Activated naive CD4-positive, alpha-beta T cell treated with anti-CD3 and anti-CD28 coated beads, Interleukin-2, amount 50 U/mL, for 16 hours (primary cell): ENCODE measurements around the gene EVA1C.
"Not testable (repeated sequence)": the region's sequence is repeated elsewhere in the genome, so short reads cannot be mapped to it uniquely, and the experiment has no call there.

ENCODE experiments used
- DNase-seq: peaks from one replicate; pipeline ENCODE4 v3.0.0-alpha.2; 2020

EVA1C gene

DNA sequence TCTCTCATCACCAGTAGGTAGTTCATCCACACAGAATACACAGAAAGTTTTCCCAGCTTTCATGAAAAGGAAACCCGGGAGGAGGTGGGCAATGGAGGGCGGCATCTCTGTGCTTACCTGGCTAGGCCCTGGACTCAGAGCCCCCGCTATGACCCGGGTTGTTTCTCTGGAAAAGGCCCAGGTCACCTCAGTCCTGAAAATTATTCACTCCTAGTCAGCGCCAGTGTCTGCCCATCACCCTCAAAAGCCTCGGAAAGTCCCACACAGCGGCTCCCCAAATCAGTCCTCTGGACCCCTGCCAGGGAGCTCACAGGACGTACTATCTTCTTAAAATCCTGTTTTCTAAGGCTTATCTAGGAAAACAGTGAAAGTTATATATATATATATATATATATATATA is 121.6 kb downstream of the EVA1C start:
- DNase-seq: no peak

DNA sequence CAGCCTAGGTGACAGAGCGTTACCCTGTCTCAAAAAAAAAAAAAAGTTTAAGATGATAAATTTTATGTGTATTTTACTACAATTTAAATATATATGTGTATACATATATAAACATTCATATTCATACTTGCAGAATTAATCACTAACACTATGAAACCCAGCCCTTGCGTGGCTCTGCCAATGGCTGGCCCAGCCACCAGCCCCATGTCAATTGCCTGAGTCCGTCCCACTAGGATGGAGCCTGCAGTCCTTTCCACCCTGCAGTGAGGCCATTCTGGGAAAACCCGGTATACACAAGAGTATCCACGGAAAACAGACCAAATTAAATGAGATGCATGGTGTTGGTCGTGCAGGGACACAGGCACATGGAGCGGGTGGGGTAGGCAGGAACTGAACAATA is 123.1 kb downstream of the EVA1C start:
- DNase-seq: no peak

DNA sequence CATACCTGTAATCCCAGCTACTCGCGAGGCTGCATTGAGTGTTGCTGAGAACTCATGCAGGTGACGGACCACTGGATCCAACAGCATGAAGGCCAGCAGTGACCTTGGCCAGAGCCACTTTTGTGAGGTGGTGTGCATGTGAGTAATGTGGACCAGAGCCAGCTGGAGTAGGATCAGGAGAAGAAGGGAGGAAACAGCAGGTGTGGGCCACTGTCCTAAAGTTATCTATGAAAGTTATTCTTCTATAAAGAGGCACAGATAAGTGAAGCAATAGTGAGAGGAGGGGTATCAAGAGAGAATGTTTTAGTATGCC is 125.0 kb downstream of the EVA1C start:
- DNase-seq: no peak

DNA sequence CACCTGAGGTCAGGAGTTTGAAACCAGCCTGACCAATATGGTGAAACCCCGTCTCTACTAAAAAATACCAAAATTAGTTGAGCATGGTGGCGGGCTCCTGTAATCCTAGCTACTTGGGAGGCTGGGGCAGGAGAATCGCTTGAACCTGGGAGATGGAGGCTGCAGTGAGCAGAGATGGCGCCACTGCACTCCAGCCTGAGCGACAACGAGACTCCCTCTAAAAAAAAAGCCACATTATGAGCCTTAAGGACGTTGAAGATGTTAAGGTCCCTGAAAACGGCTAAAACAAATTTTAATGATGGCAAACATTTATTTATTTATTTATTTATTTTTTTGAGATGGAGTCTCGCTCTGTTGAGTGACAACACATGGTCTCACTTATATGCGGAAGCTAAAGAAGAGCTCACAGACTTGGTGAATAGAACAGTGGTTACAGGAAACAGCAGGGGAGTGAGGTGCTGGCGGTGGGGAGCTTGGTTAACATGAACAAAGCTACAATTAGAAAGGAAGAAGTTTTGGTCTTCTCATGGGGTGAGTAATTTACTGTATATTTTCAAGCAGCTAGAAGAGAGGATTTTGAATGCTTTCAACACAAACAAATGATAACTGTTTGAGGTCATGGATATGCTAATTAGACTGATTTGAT is 125.8 kb downstream of the EVA1C start:
- DNase-seq: no peak

DNA sequence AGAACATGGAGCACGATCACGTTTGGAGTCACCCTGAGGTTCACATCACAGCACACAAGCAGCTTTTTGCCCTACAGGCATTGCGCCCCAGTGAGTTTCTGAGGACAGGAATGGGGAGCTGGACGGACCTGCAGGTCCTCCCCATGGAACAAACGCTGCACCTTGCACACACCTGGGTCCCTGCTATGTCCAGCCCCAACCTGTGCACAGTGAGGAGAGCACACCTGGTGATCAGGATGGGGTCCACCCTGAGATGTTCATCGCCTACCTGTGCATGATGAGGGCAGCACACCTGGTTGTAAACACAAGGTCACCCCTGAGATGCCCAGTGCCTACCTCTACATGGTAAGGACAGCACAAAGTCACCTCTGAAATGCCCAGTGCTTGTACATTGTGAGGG is 126.9 kb downstream of the EVA1C start:
- DNase-seq: no peak

DNA sequence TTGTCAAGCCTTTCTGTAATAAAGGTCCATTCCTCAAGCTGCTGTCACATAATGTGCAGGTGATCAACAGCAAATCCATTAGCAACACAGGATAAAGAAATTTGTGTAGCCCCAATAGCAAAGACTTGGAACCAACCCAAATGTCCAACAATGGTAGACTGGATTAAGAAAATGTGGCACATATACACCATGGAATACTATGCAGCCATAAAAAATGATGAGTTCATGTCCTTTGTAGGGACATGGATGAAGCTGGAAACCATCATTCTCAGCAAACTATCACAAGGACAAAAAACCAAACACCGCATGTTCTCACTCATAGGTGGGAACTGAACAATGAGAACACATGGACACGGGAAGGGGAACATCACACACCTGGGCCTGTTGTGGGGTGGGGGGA is 130.6 kb downstream of the EVA1C start:
- not testable (repeated sequence) for DNase-seq

DNA sequence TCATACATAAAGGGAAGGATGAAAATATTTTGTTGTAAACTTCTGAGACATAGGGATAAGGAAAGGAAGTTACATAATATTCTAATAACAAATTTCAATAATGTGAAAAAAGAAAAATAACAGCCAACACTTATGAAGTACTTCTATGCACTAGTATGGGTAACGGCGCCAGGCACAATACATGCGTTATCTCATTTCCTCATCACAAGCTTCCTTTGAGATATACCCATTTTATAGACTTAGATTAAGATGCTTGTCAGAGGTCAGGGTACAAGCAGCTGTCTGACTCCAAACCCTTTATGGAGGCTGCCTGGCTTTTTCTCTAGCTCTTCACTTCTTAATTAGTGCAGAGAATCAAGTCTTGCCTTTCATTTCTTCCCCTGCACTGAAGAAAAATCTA is 131.5 kb downstream of the EVA1C start:
- no peak for DNase-seq

DNA sequence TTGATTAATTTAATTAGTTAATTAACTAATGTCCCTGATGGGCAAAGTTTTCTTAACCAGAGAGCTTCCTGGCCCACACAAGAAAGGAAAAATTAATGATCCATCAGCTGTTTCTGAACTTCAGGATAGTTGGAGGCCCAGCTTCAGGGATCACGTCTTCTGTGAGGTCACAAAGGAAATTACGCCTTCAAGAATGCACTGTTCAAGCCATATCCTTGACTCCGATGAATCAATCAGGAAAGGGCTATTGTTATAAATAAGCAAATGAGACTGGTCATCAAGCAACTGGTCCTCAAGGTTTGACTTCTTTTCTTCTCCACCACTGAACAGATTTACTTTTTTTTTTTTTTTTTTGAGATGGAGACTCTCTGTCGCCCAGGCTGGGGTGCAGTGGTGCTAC is 132.2 kb downstream of the EVA1C start:
- DNase-seq: no peak

DNA sequence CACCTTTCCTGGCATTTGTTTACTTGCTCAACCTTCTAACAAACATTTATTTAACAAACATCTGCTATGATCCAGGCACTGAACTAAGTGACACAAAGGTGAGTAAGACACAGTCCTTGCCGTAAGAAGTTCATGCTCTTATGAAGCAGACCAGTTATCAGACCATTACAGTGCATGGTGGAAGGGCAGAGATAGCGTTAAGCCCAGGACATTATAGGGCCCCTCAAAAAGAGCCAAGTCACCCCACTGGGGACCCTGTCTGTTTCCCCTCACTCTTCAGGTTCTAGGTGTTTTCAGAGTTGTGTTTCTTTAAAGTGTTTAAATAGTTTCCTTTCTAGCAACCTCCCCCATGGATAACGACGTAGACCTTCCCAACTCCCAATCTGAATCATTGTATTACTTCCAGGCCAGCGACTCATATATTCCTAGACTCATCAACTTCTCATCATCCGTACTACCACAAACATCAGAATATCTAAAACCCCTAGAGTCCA is 133.5 kb downstream of the EVA1C start:
- no peak for DNase-seq

DNA sequence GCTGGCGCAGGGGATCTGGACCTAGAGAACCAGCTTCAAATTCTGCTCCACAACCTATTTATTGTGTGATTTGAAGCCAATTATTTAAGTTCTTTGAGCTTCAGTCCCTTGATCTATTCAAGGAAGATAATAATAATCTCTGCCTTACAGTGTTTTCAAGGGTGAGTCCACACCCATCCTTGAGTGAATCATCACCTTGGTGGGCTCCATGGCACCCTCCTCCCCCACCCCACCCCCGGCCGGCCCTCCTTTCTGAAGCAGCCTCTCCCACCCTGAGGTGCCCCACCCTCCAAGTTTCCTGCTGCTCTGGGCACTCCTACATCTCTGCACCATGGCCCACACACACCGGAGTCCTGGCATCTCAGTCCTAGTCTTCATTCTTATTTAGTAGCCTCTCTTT is 134.5 kb downstream of the EVA1C start:
- DNase-seq: no peak

DNA sequence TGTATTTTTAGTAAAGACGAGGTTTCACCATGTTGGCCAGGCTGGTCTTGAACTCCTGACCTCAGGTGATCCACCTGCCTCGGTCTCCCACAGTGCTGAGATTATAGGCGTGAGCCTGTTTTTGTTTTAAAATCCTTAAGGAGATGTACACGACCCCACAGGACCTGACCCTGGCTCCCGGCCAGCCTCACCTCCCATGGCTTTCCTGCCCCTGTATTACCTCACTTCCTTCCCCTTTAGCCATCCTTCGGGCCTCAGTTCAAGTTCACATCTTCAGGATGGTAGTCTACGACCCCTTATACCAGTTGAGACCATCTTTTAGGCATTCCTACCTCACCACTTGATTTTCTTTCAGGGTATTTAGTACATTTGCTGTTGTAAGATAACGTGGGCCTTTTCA is 136.5 kb downstream of the EVA1C start:
- no peak for DNase-seq

DNA sequence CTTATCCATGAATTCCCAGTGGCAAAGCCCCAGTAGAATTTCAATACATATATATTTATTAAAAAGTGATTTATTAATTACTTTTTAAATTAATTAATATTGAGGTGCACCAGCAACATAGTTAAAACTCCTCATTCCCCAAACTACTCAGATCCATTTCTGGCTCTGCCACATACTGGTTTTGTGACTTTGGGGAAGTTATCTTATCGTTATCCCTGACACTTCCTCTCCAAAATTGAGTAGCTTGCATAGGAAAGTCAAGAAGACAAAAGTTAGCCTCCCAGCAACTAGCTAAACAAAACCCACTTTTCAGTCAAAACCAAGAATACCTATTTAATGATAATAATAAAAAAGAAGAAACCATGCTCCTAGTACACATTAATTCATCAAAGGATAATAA is 136.9 kb downstream of the EVA1C start:
- DNase-seq: no peak

DNA sequence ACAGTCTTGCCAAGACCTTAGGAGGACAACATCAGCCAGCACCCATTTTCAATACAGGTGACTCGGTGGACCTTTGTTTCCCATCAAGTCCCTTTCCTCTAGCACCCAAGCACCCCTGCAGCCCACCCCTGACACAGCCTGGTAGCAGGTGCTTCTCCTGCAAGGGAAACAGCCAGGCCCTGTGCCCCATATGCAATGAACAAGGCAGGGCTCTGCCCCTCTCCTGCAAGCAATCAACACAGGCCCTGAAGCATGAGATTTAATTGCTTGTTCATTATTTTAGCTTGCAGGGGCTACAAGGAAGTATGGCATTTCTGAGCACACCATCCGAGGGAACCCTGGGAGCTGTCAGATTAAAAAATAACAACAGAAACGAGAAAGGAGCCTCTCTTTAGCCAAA is 137.4 kb downstream of the EVA1C start:
- DNase-seq: no peak

DNA sequence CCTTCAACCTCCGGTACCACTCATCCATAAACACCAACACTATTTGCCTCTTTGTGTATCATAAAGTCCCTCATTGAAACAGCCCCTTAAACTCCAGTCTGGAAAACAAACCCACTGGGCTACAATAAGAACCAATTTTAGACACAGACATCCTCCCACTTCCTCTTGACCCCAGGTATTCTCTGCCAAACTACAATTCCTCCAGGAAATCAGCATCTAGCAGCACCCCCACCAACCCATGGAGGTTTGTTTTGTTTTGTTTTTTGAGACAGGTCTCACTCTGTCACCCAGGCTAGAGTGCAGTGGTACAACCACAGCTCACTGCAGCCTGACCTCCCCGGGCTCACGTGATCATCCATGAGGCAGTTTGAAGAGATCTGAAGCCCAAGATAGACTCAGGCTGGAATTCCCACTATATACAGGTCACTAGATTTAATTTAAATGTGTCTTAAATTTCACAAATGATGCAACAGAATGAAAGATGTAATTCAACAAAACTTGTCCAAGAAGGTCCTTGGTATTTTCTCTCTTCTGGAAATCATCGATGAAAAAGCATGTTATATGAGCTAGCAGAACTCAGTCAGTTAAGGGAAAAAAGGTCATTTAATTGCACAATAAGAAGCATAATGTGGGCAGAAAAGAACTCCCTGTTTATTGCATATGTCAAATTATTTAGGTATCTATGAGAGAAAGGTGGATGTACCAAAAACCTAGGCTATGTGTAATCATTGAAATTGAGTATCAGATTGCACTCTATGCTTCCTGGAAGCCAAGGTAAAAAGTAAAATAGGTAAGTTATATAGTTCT is 142.5 kb downstream of the EVA1C start:
- DNase-seq: no peak

DNA sequence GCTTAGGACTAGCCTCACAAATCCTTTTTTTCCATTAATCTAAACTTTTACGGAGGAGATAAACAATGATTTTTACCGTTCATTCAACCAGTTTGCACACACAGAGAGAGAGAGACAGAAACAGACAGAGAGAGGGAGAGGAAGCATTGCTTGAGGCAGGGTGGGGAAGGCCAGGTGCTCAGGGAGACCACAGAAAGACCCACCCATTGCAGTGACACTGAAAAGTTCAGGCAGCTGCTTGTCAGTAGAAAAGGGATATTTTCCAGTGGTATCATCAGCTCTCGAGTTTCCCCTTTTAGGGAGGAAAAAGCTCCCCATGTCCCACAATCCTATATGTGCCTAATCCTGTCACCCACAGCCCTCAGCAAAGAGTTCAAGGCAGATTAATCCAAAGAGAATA is 145.6 kb downstream of the EVA1C start:
- DNase-seq: no peak

DNA sequence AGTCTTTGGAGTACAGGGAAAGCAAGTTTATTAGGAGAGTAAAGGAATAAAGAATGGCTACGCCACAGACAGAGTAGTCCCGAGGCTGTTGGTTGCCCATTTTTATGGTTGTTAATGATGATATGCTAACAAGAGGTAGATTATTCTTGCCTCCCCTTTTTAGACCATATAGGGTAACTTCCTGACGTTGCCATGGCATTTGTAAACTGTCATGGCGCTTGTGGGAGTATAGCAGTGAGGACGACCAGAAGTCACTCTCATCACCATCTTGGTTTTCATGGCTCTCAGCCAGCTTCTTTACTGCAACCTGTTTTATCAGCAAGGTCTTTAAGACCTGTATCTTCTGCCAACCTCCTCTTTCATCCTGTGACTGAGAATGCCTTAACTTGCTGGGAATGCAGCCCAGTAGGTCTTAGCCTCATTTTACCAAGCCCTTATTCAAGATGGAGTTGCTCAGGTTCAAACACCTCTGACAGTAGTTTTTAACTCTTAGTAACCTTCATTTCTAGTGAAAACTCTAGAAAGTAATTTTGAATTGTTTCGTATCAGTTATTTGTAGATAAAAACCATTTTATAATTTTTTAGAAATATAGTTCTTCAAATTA is 146.6 kb downstream of the EVA1C start:
- no peak for DNase-seq

DNA sequence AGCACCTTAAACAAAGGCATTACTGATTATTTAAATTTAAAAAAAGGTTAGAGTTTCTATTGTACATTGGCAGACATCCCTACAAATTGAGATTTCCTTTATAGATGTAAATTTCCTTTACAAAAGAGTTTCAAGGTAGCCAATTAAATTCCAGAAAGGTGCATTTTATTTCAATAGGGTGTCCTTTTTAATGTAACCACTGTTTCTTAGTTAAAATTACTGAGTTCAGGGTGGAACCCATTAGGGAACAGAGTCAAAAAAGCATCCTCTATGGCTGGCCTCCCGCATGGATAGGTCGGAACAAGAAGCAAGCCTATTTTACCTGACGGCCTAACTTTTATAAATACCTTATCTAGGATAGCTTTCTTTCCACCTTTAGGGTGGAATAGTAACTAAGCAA is 148.4 kb downstream of the EVA1C start:
- DNase-seq: no peak

DNA sequence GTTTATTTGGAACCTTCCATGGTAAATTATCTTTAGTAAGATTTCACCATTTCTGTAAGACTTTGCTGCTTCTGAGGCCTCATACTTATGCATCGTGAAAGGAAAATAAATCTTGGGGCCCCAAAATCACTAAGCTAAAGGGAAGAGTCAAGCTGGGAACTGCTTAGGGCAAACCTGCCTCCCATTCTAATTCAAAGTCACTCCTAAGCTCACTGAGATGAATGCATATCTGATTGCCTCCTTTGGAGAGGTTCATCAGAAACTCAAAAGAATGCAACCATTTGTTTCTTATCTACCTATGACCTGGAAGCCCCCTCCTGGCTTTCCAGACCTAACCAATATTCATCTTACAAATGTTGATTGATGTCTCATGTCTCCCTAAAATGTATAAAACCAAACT is 149.0 kb downstream of the EVA1C start:
- not testable (repeated sequence) for DNase-seq

DNA sequence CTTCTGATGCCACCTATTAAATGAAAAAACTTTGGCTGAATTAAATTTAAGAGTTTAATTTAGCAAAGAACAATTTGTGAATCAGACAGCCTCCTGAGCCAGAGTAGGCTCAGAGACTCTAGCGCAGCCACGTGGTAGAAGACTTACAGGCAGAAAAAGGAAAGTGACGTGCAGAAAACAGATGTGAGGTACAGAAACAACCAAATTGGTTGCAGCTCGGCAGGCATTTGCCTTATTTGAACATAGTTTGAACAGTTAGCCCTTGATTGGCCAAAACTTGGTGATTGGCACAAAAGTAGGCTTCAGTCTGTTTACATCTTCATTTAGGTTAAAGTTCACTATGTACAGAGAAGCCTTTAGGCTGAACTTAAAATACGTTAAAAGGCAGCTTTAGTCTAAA is 149.9 kb downstream of the EVA1C start:
- DNase-seq: no peak

DNA sequence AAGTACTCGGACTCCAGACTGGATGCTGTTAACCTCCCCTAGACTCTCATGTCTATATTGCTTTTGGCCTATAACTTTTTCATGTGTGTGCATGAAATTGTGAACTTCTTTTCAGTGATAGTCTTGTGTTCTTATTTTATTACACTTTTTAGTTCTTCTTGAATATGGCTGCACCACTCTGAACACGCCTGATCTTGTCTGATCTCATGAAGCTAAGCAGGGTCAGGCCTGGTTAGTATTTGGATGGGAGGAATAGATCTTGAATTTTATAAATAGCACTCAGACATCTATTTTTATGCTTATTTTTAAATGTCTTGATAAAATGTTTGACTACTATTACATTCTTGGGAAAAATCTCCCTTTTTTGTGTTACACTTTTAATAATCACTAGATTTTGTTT is 150.4 kb downstream of the EVA1C start:
- no peak for DNase-seq
